Measurements from ENCODE around the gene LCN9.

The LCN9 gene

GRCh38 chr9:135693771-135694170, 30.7 kb downstream of the LCN9 start:
- DNase-seq (ENCODE audit: insufficient read length), result no peak
- no peak for FAIRE-seq
- TF ChIP-seq TAF1 (IDR thresholded peaks at IDR 0.05; ENCODE audit: borderline replicate concordance, low read depth, low read length) (no peak), POLR2AphosphoS5 (IDR thresholded peaks at IDR 0.05; ENCODE audit: low read depth, low read length) (no peak), POLR2A (IDR thresholded peaks at IDR 0.05; ENCODE audit: low read depth, low read length) (no peak)

DNA sequence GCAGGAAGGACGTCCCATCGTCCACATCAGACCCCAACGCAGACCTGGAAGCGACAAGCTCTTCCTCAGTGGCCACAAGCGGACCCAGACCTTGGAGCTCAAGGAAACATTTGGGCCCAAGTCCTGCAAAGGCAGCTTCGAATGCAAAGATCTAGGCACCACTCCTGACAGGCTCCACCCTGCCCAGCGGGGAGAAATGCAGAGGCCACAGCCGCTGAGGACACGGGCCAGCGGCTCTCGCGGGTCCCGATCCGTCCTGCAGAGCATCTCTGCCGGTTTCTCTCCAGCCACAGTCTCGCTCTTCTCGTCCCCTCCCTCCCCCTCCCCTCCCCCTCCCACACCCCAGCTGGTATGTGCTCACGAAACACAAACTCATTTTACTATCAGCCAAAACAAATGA, 31.3 kb downstream of the LCN9 start:
- FAIRE-seq (no peak), DNase-seq (ENCODE audit: insufficient read length) (no peak)
- TF ChIP-seq POLR2A (IDR thresholded peaks at IDR 0.05; ENCODE audit: low read depth, low read length) (no peak), TAF1 (IDR thresholded peaks at IDR 0.05; ENCODE audit: borderline replicate concordance, low read depth, low read length) (no peak), POLR2AphosphoS5 (IDR thresholded peaks at IDR 0.05; ENCODE audit: low read depth, low read length) (no peak)

DNA sequence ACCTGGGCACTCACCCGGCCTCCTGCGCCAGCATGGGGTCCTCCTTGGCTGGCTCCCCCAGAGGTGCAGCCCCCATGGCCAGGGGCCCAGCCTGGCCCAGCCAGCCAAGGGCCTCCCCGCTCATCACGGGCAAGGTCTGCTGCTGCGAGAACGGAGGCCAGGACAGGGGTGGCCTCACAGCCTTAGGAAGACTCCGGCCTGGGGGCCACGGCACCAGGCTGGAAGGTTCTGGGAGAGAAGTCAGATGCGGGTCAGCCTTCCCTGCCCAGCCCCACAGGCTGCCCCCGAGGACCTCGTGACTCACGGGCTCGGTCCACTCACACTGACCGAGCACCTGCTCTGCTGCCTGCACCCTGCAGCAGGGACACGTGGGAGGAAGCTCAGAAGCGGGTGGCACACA, 31.9 kb downstream of the LCN9 start:
- DNase-seq (ENCODE audit: insufficient read length) (no peak), FAIRE-seq (no peak)
- TF ChIP-seq POLR2A (IDR thresholded peaks at IDR 0.05; ENCODE audit: low read depth, low read length), result no peak

- TF ChIP-seq POLR2AphosphoS5 (IDR thresholded peaks at IDR 0.05; ENCODE audit: low read depth, low read length) (no peak), TAF1 (IDR thresholded peaks at IDR 0.05; ENCODE audit: borderline replicate concordance, low read depth, low read length) (no peak), POLR2A (IDR thresholded peaks at IDR 0.05; ENCODE audit: low read depth, low read length) (no peak)
These were observed 32.5 kb downstream of the LCN9 start for GRCh38 chr9:135695642-135696041.

GRCh38 chr9:135696446-135696845, 33.3 kb downstream of the LCN9 start:
- FAIRE-seq, result no peak
- no peak for DNase-seq (ENCODE audit: insufficient read length)
- no peak for TF ChIP-seq TAF1 (IDR thresholded peaks at IDR 0.05; ENCODE audit: borderline replicate concordance, low read depth, low read length)
- TF ChIP-seq POLR2A (IDR thresholded peaks at IDR 0.05; ENCODE audit: low read depth, low read length), result no peak
- no peak for TF ChIP-seq POLR2AphosphoS5 (IDR thresholded peaks at IDR 0.05; ENCODE audit: low read depth, low read length)

More at GRCh38 chr9:135695642-135696041, 32.5 kb downstream of the LCN9 start:
- DNase-seq (ENCODE audit: insufficient read length), result no peak
- FAIRE-seq, result no peak

- TF ChIP-seq POLR2AphosphoS5 (IDR thresholded peaks at IDR 0.05; ENCODE audit: low read depth, low read length) (no peak), POLR2A (IDR thresholded peaks at IDR 0.05; ENCODE audit: low read depth, low read length) (no peak), TAF1 (IDR thresholded peaks at IDR 0.05; ENCODE audit: borderline replicate concordance, low read depth, low read length) (no peak)
- FAIRE-seq, result no peak
These were observed 34.1 kb downstream of the LCN9 start for GRCh38 chr9:135697226-135697625.

DNA sequence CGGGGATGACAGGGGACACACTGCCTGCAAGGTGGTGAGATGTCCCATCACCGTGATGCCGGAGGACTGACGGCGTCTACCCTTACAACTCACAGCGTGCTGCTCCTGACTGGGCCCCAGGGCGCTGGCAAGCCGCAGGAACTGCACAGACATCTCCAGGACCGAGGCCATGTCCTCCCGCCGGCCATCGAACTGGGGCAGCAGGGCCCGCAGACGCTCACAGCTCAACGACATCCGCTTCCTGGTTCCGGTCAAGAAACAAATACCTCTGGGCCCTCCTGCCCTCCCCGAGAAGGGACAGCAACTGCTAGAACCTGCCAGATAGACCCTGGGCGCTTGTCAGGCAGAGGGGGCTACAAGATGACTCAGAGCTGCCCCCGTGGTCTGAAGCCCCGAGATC, 35.1 kb downstream of the LCN9 start:
- FAIRE-seq (no peak), DNase-seq (ENCODE audit: insufficient read length) (no peak)
- no peak for TF ChIP-seq POLR2AphosphoS5 (IDR thresholded peaks at IDR 0.05; ENCODE audit: low read depth, low read length)
- TF ChIP-seq TAF1 (IDR thresholded peaks at IDR 0.05; ENCODE audit: borderline replicate concordance, low read depth, low read length), result no peak
- TF ChIP-seq POLR2A (IDR thresholded peaks at IDR 0.05; ENCODE audit: low read depth, low read length), result no peak

More at GRCh38 chr9:135697226-135697625, 34.1 kb downstream of the LCN9 start:
- DNase-seq (ENCODE audit: insufficient read length), result no peak

GRCh38 chr9:135698767-135699166, 35.7 kb downstream of the LCN9 start:
- FAIRE-seq (no peak), DNase-seq (ENCODE audit: insufficient read length) (no peak)
- TF ChIP-seq POLR2AphosphoS5 (IDR thresholded peaks at IDR 0.05; ENCODE audit: low read depth, low read length), result no peak
- TF ChIP-seq POLR2A (IDR thresholded peaks at IDR 0.05; ENCODE audit: low read depth, low read length), result no peak
- no peak for TF ChIP-seq TAF1 (IDR thresholded peaks at IDR 0.05; ENCODE audit: borderline replicate concordance, low read depth, low read length)

DNA sequence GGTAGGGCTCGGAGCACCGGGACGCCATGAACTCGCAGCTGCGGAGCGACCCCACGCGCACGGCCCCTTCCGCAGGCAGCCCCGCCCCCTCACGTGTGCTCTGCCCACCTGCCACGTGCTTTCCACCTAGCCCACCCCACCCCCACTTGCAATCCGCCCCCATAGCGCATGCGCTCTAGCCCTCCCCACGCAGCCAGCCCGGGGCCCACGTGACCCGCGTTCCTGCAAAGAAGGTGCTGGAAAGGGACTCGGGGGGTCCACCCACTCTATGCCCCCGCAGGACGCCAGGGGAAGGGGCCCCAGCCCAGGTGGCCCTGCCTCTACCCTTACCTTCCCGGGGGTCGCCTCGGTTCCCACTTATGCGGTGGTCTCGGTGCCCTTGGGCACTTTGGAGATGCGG, 36.3 kb downstream of the LCN9 start, which contains the start of gene SOHLH1:
SOHLH1 (minus strand) TSS at position 42 of the 400 bp plus-strand sequence; CDS start at position 28, 14 bp downstream.
- TF ChIP-seq TAF1 (IDR thresholded peaks at IDR 0.05; ENCODE audit: borderline replicate concordance, low read depth, low read length) (no peak), POLR2A (IDR thresholded peaks at IDR 0.05; ENCODE audit: low read depth, low read length) (no peak), POLR2AphosphoS5 (IDR thresholded peaks at IDR 0.05; ENCODE audit: low read depth, low read length) (no peak)
- FAIRE-seq (no peak), DNase-seq (ENCODE audit: insufficient read length) (no peak)

GRCh38 chr9:135700525-135700924, 37.4 kb downstream of the LCN9 start:
- no peak for FAIRE-seq
- TF ChIP-seq POLR2A (IDR thresholded peaks at IDR 0.05; ENCODE audit: low read depth, low read length) (no peak), TAF1 (IDR thresholded peaks at IDR 0.05; ENCODE audit: borderline replicate concordance, low read depth, low read length) (no peak), POLR2AphosphoS5 (IDR thresholded peaks at IDR 0.05; ENCODE audit: low read depth, low read length) (no peak)
- DNase-seq (ENCODE audit: insufficient read length), result no peak

DNA sequence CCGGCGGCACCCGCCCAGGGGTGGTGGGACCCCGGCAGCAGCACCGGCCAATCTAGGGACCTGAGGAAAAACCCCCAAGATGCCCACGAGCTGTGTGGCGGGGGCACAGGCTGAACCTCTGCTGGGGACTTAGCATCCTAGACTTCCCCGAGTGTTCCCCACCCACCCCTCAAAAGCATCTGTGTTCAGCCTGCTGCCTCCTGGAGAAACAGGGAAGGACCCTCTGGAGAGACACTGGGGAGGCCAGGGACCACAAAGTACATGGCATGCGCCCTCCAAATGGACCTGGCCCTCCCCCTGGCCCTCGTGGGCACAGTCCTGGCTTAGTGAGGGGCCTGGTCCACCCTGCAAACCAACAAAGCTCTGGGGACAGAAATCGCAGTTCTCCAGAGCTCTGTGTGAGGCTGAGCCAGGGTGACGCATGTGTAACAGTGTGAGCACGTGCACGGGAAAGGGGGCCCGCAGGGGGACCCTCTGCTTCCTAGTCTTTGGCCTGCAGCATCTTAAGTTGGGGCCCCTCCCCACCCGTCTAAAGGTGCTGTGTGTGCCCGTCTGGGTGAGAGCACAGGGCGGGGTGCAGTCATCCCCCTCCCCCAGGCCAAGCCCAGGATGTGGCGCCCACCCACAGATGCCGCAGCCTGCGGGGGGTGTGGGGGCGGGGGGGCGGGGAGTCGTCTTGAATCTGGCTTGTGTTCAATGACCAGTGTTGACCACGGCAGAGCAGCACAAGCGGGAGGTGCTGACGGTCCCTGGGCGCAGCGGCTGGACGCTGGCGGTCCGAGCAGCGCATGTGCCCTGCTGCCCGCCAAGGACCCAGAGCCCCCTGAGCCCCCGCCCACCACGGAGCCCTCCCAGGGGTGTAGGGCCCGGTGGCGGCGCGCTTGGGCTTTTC, 38.2 kb downstream of the LCN9 start:
- no peak for FAIRE-seq
- DNase-seq (ENCODE audit: insufficient read length), result no peak
- no peak for TF ChIP-seq POLR2A (IDR thresholded peaks at IDR 0.05; ENCODE audit: low read depth, low read length)

- FAIRE-seq (no peak), DNase-seq (ENCODE audit: insufficient read length) (peak; percentile 92)
These were observed 39.0 kb downstream of the LCN9 start, which contains the start of gene KCNT1 for GRCh38 chr9:135701959-135702721. Gene KCNT1, plus strand, starts transcription at chr9:135702185. Its CDS starts 74 bp downstream, at chr9:135702259.

More at GRCh38 chr9:135701959-135702721, 39.0 kb downstream of the LCN9 start, which contains the start of gene KCNT1:
- TF ChIP-seq TAF1 (IDR thresholded peaks at IDR 0.05; ENCODE audit: borderline replicate concordance, low read depth, low read length) (no peak), POLR2A (IDR thresholded peaks at IDR 0.05; ENCODE audit: low read depth, low read length) (no peak), POLR2AphosphoS5 (IDR thresholded peaks at IDR 0.05; ENCODE audit: low read depth, low read length) (no peak)

Measured in GM12892 (cell line).